HG03565 (cell line): ENCODE measurements around the gene MSN.

Experiments used
- ATAC-seq: cut with Tn5 transposase; IDR thresholded peaks from one replicate; pipeline ENCODE4 v1.9.1; 2021; ENCODE audit warnings: mild to moderate bottlenecking, moderate library complexity; ENCODE audit not compliant: unreplicated experiment

MSN gene

DNA sequence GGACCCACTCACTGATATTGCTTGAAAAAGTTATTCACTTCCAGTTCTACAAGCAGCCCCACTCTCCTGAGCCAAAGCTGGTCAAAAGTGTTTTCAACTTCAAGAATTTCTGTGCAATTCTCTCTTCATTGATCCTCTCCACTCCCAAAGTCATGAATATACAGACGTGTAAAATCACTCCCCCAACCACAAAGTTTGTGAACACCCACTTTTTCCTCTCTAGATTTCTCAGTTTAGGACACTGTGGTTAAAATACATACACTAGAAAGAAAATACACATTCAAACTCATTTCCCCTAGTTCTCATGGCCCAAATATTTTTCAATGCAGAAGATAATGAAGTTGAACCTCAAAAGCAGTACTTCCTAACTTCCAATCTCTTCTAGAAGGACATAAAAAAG is 116.3 kb downstream of the MSN start:
- no peak for ATAC-seq
